ENCODE results near the gene TTC28.

Gene TTC28

GRCh38 chr22:28019881-28020861 lies 659.5 kb downstream of the TTC28 start:
- DNase-seq (ENCODE audit: low spot score) = peak; percentile 87

DNA sequence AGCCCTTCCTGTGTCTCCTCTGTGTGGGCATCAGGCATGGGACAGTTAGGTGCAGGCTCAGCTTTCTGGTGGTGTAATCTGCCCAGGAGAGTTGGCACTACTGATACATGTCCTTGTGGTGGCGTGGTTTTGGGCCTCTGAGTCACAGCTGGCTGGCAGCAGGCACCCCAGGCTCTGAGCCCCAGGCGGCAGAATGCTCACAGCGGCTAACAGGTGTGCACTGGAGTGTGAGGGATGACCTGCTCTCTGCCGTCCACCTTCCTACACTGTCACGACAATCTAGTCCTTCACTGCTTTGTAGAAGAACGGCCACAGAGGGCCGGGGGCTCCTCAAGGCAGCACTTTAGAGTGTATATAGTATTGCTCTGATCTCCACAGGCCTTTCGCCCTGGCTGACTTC lies 660.3 kb downstream of the TTC28 start:
- peak; percentile 53 for DNase-seq (ENCODE audit: low spot score)

- DNase-seq (ENCODE audit: low spot score) = no peak
Observed at GRCh38 chr22:28018461-28018927, 661.1 kb downstream of the TTC28 start.

DNA sequence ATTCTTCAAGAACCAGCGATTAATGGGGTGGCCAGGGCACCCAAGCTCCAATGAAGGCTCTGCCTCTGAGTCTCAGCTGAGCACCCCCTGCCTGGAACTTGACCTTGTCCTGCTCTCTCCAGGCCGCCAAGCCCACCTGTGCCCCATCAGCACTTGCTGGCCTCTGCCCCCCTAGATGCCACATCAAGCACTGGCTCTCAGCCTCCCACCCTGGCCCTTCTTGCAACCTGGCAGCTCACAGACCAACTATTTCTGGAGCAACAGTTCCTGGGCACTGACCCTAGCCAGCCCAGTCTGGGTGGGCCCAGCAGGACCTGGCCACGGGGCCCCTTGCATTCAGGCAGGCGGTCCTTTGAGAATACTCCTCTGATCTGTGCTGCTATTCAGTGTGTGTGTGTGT lies 661.8 kb downstream of the TTC28 start:
- no peak for DNase-seq (ENCODE audit: low spot score)

- no peak for DNase-seq (ENCODE audit: low spot score)
Observed at GRCh38 chr22:28017558-28017820, 662.2 kb downstream of the TTC28 start.

DNA sequence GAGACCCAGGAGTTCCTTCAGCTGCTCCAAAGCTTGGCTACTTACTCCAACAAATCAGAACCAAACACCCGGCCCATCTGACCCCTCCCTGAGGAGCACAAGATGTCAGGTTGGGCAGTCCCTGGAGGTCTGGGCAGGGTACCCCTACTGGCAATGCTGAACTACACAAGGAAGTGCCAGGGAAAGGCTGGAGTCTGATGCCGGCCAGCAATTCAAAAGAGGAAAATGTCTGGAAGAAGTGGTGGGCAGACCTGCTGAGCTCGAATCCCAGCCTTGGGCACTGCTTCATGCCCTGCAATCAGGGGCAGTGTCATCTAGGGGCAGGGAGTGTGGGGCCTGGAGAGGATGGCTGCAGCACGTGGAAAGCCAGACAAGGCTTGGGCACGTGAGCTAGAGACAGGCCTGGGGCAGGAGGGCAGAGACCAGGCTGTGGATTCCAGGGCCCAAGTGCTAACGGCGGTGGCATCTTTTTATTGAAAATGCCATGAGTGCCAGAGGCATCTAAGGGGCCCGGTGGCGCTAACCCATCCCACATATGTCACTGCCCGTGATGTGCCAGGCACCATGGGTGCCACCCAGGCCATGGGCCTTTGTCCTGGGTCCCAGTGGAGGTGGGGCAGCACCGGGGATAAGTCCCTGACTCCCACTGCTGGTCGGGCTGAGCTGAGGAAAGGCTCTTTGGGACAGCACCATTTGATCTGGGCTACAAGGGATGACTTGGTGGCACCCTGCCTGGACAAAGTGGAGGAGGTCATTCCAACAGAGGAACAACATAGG lies 662.7 kb downstream of the TTC28 start:
- DNase-seq (ENCODE audit: low spot score) = no peak

DNA sequence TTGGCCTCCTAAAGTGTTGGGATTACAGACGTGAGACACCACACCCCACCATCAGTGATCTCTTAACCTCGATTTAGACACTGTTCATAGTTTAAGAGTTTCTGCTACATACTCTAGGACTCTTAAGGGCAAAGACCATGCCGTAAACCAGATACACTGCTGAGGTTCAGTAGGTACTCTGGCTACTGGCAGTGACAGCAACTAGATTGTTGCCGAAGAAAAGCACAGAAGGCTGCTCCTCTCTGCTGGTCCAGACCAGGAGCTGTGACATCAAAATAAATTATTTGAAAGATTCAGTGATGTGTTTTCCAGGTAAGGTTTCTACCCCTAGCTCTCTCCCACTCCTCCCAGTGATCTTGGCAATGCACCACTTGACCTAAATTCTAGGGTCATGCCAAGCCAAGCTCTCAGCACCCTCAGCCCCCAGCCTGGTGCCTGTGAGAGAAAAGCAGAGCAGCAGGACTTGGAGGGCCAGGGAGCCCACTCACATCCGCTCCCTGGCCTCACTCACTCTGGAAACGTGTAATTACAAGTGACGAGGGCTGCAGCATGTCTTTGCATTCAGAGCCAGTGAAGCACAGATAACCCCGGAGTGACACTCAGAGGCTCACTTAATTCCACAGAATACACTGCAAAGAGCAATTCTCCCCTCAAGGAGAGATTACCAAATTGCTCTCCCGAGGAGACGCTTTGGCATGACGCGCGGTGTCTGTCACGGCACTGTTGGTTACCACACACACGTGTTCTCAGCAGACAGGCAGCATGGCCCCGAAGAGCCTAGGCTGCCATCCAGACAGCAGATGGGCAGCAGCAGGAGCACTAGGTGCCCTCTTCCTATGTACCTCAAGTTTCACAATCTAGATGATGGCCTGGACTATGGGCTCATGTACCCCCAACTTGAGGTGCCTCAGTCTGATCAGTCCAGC lies 663.7 kb downstream of the TTC28 start:
- DNase-seq (ENCODE audit: low spot score) = no peak

DNA sequence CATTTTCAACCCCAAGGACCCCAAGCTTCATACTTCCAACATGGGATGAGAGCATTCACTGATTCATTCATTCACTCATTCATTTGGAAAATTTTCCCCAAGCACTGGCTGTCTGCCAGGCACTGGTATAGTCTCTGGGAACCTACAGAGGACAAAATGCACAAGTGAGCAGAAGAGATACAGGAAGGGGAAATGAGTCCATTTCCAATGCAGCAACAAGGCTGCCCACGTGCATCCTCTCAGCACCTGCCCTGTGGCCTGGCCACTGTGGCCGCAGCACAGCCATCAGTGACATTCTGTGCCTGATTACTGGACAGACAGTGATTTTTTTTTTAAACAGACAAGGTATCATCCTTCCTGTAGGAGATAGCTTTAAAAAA lies 664.6 kb downstream of the TTC28 start:
- DNase-seq (ENCODE audit: low spot score) = no peak

- no peak for DNase-seq (ENCODE audit: low spot score)
Observed at GRCh38 chr22:28014211-28015045, 665.2 kb downstream of the TTC28 start.

GRCh38 chr22:28013611-28014010 lies 666.0 kb downstream of the TTC28 start:
- no peak for DNase-seq (ENCODE audit: low spot score)

DNA sequence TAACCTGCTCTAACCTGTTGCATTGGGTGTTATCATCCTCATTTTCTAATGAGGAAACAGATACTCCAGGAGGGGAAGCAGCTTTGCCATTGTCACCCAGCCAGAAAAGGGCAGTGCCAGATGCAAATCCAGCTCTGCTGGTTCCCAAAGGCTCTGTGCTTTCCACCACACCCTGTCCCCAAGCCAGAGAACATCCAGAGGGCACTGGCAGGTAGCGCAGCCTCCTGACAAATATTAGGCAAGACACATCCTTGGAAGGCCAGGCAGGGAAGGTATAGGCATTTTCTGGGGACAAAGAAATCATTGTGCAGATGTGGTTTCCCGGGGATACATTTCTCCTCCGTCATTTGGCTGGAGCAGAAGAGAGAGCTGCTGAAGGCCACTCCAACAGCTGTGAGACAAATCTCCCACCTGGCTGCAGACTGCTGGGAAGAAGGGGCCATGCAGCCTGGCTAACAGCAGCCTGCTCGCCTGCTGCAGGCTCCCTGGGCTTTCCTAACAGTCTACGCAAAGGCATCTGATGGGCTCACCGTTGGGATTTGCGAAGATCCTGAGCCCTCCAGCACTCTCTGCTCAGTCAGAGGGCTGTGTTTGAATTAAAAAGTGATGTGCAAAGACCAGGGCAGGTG lies 666.7 kb downstream of the TTC28 start:
- no peak for DNase-seq (ENCODE audit: low spot score)

DNA sequence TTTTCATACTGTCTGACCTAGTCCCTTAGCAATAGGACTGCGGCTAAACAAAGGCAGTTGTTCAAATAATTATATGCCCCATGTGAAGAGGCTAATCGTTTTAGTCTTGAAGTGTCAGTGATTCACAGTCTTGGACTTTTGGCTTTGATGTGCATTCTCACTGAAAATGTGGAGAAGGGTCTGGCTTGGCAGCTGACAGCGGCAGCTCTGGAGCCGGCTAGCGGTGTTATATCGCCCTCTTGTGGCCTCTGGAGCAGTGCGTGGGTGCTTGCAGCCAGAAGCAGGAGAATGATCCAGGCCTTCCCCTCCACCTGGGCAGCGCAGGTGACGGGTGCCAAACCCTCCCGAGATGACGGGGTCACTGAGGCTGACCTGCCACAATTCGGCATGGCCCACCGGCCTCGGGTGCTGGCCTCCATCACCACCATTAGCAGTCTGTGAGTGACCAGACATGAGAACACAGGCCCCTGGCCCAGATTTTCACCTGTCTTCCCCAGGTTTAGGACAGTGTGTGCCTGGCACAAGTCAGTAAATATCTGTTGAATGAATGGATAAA lies 670.3 kb downstream of the TTC28 start:
- peak; percentile 92 for DNase-seq (ENCODE audit: low spot score)

DNA sequence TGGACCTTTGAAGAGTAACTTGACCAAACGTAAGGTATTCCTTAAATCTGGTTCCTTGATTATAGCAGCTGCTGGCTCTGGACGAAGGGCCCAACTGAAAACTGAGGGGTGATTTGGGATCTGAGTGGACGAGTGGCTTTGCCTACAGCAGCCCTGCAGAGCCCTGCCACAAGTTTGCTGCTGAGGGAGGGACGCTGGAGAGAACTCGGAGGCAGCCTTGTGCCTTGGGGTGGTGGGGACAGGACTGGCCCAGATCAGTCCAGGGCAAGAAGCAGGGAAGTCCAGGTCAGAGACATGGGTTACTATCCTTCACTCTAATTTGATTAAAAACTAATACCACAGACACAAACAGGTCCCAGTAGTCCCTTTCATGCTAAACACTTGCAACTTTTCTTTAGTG lies 671.0 kb downstream of the TTC28 start:
- DNase-seq (ENCODE audit: low spot score) = no peak

- DNase-seq (ENCODE audit: low spot score) = no peak
Observed at GRCh38 chr22:28008056-28008455, 671.6 kb downstream of the TTC28 start.

GRCh38 chr22:28006271-28006670 lies 673.4 kb downstream of the TTC28 start:
- peak; percentile 62 for DNase-seq (ENCODE audit: low spot score)

GRCh38 chr22:28005513-28005912 lies 674.1 kb downstream of the TTC28 start:
- no peak for DNase-seq (ENCODE audit: low spot score)

- no peak for DNase-seq (ENCODE audit: low spot score)
Observed at GRCh38 chr22:28004021-28004420, 675.6 kb downstream of the TTC28 start.

DNA sequence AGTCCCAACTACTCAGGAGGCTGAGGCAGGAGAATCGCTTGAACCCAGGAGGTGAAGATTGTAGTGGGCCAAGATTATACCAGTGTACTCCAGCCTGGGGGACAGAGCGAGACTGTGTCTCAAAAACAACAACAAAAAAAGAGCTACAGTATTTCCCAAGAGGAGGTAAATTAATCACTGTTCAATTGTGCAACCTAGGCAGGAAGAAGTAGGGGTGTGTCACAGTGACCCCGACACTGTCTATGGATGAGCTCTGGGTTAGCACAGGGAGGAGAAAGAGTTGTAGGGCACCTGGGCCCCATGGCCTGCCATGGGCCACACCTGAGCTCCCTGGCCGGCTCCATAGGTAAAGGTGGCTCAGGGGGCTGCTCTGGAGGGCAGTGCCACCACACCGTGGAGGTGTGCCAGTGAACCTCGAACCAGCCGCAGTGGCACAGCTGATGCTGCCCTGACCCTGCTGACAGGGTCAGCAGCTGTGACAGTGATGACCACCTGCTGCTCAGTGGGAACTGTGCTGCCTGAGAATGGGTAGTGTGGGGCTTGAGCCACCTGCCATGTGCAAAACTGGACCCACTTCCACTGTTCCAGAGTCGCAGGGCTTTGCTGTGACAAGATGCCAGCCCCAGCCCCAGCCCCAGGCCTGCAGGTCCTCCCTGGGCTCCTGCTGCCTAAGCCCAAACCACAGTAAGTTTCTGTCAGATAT lies 676.6 kb downstream of the TTC28 start:
- DNase-seq (ENCODE audit: low spot score) = no peak

DNA sequence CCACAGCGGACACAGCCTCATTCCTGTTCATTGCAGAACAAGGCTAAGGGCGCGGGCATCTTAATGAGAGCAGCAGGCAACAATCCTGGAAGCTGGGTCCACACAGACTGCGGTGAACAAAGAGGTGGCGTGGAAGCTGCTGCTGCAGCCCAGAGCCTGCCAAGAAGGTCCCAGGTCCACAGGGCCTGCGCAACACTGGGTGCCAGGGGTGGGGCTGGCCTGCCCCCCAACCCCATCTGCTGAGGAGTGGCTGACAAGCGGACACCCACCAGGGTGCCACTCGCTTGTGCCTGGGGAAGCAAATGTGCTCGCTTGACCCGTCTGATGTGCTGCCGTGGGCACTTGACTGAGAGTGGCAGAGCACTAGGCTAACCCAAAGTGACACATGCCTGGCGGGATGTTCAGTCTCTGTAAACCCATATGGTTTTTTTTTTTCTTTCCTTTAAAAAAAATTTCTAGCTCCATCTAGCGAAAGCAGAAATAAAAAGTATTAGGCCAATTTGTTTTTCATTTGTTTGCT lies 677.4 kb downstream of the TTC28 start:
- peak; percentile 36 for DNase-seq (ENCODE audit: low spot score)

Data from AG08396 (cell line).